Endothelial cell of umbilical vein (primary cell): ENCODE results near the gene ANKRD13B. TPM values are rescaled to one million over a fixed set of nuclear protein-coding genes. Genes with fewer than 3 reads are reported as not detected.

Source experiments
- BruUV-seq: library from RNA; stranded (reverse); fragments of 400-500 nt; replicated peaks from 2 replicates; lab custom pipeline; 2021; lab: Mats Ljungman, UMichigan
- CTCF ChIA-PET: fragments of 300-600, 350-600 bp; sonication (Branson Sonifier 250); formaldehyde crosslinking; loops from one replicate; lab custom pipeline; 2021; ENCODE audit warnings: antibody characterized with exemption, inconsistent platforms; lab: Charles Lee
- POLR2A ChIA-PET: fragments of 300-600, 350-600 bp; sonication (Branson Sonifier 250); formaldehyde crosslinking; loops from one replicate; lab custom pipeline; 2021; ENCODE audit warnings: antibody characterized with exemption, inconsistent platforms; lab: Charles Lee
- DNase-seq: peaks from one replicate; pipeline ENCODE4 v3.0.0-alpha.2; 2011; ENCODE audit warnings: low read depth, low spot score
- FAIRE-seq: peaks from 2 replicates; lab custom pipeline; 2011; peaks lifted over from hg19 to GRCh38; lab: Jason Lieb, UNC
- H2AFZ ChIP-seq: 2 replicates; pipeline ENCODE4 v1.6.0; 2012; ENCODE audit warnings: low read depth, low read length, control low read depth, inconsistent platforms
- H3K27ac ChIP-seq: 2 replicates; pipeline ENCODE4 v1.5.1; 2011; ENCODE audit warnings: low read depth, mild to moderate bottlenecking, control low read depth, low read length, moderate library complexity; ENCODE audit not compliant: insufficient read depth
- H3K27me3 ChIP-seq, 2 experiments: 2 replicates each; pipeline versions ENCODE4 v1.6.0 to v1.6.1; 2011; ENCODE audit warnings: low read length in 2 of 2, mixed read lengths in 1 of 2; ENCODE audit not compliant: control insufficient read depth in 2 of 2, insufficient read depth in 2 of 2
- H3K36me3 ChIP-seq, 2 experiments: 2 replicates in 1 of 2; 3 replicates in 1 of 2; pipeline ENCODE4 v1.5.1; 2011; ENCODE audit warnings: low read length in 2 of 2, mild to moderate bottlenecking in 1 of 2, moderate library complexity in 1 of 2; ENCODE audit not compliant: control insufficient read depth in 2 of 2, insufficient read depth in 2 of 2; ENCODE audit errors: extremely low read depth in 1 of 2
- H3K4me1 ChIP-seq: 3 replicates; pipeline ENCODE4 v1.5.1; 2011; ENCODE audit warnings: mild to moderate bottlenecking, low read length; ENCODE audit not compliant: control insufficient read depth, insufficient read depth; ENCODE audit errors: extremely low read depth
- H3K4me2 ChIP-seq: 2 replicates; pipeline ENCODE4 v1.6.1; 2011; ENCODE audit warnings: low read length, control low read depth, mixed read lengths; ENCODE audit not compliant: insufficient read depth
- H3K4me3 ChIP-seq, 3 experiments: fragments of 200-600 bp in 1 of 3; sonication (generic), shearing (Covaris generic) in 1 of 3; replicated peaks in 1 of 3; 2 replicates each; pipeline ENCODE4 v1.5.1; 2011 to 2016; ENCODE audit warnings: control low read depth in 3 of 3, low read length in 3 of 3, mild to moderate bottlenecking in 2 of 3, inconsistent platforms in 1 of 3, low read depth in 1 of 3, moderate library complexity in 1 of 3; ENCODE audit not compliant: insufficient read depth in 1 of 3
- H3K79me2 ChIP-seq: 2 replicates; pipeline ENCODE4 v1.6.0; 2012; ENCODE audit warnings: low read length, inconsistent platforms; ENCODE audit not compliant: control insufficient read depth, insufficient read depth
- H3K9ac ChIP-seq: replicated peaks from 2 replicates; pipeline ENCODE3; 2011; ENCODE audit warnings: low read length, control low read depth; ENCODE audit not compliant: insufficient read depth; ENCODE audit errors: extremely low read depth
- H3K9me1 ChIP-seq: replicated peaks from 3 replicates; pipeline ENCODE4 v1.6.0; 2011; ENCODE audit warnings: mild to moderate bottlenecking, low read length; ENCODE audit not compliant: control insufficient read depth, insufficient read depth; ENCODE audit errors: extremely low read depth
- H3K9me3 ChIP-seq: replicated peaks from 2 replicates; pipeline ENCODE4 v1.5.1; 2012; ENCODE audit warnings: low read length, inconsistent platforms; ENCODE audit not compliant: control insufficient read depth, insufficient read depth
- H4K20me1 ChIP-seq: replicated peaks from 2 replicates; pipeline ENCODE3; 2011; ENCODE audit warnings: mild to moderate bottlenecking, low read length; ENCODE audit not compliant: control insufficient read depth, insufficient read depth; ENCODE audit errors: extremely low read depth
- EZH2 ChIP-seq: IDR thresholded peaks from 2 replicates; pipeline ENCODE4 v1.6.1; 2012; ENCODE audit warnings: borderline replicate concordance, low read depth, mild to moderate bottlenecking, moderate library complexity, low read length, inconsistent platforms; ENCODE audit not compliant: severe bottlenecking
- FOS ChIP-seq: IDR thresholded peaks from 2 replicates; pipeline ENCODE4 v1.6.1; 2011; ENCODE audit warnings: mild to moderate bottlenecking, low read length, moderate library complexity, borderline replicate concordance; ENCODE audit not compliant: insufficient read depth
- JUN ChIP-seq: IDR thresholded peaks from 2 replicates; pipeline ENCODE4 v1.6.1; 2011; ENCODE audit warnings: borderline replicate concordance, low read depth; ENCODE audit not compliant: insufficient read length, insufficient read depth
- MAX ChIP-seq: IDR thresholded peaks from 2 replicates; pipeline ENCODE4 v1.6.1; 2011; ENCODE audit not compliant: insufficient read depth, insufficient read length
- POLR2A ChIP-seq: IDR thresholded peaks from 2 replicates; pipeline ENCODE4 v1.6.1; 2012; ENCODE audit warnings: low read depth, mild to moderate bottlenecking, control low read depth, low read length
- POLR2AphosphoS5 ChIP-seq: IDR thresholded peaks from 2 replicates; pipeline ENCODE4 v1.6.1; 2012; ENCODE audit warnings: low read depth, mild to moderate bottlenecking, control low read depth, low read length, moderate library complexity; ENCODE audit not compliant: insufficient read depth
- dilution Hi-C: fragments of 300-500 bp; cut with MboI; formaldehyde crosslinking; loops from one replicate; pipeline ENCODE4 v1.15.0; 2019; ENCODE audit warnings: low sequenced_read_pairs; ENCODE audit not compliant: extremely low pct_ligation_motif_present
- intact Hi-C: fragments of 100-400 bp; cut with micrococcal nuclease; formaldehyde crosslinking; loops from one replicate; pipeline ENCODE4 v1.10.0; 2022
- polyA plus RNA-seq, 4 experiments: library from polyadenylated mRNA; depleted of rRNA in 3 of 4; stranded (reverse) in 3 of 4; unstranded in 1 of 4; fragments of >200 nt; gene quantifications; 2 replicates each; pipeline versions ENCODE4 v1.2.1 to v1.2.3, GENCODE V29; 2011 to 2012; ENCODE audit warnings: missing spikeins in 1 of 4
- total RNA-seq: library from RNA; stranded (reverse); gene quantifications from 2 replicates; pipeline ENCODE4 v1.2.3, GENCODE V29; 2021
- TF ChIP-seq, protein P1 (sequence below), 2 donors: IDR thresholded peaks; 1 replicate in 1 of 2; 2 replicates in 1 of 2; pipeline ENCODE4 v1.5.1; 2011; ENCODE audit warnings: low read length in 2 of 2, mild to moderate bottlenecking in 2 of 2, moderate library complexity in 2 of 2, control low read depth in 1 of 2, inconsistent platforms in 1 of 2, low read depth in 1 of 2; ENCODE audit not compliant: insufficient read depth in 1 of 2; ENCODE audit errors: extremely low read depth in 1 of 2

The ANKRD13B gene
- total and polyA plus RNA-seq, 2 donors (not counting 3 experiments of a cell fraction or from before 2014, with no cell fraction given): 21.1 to 23.2 TPM

DNA sequence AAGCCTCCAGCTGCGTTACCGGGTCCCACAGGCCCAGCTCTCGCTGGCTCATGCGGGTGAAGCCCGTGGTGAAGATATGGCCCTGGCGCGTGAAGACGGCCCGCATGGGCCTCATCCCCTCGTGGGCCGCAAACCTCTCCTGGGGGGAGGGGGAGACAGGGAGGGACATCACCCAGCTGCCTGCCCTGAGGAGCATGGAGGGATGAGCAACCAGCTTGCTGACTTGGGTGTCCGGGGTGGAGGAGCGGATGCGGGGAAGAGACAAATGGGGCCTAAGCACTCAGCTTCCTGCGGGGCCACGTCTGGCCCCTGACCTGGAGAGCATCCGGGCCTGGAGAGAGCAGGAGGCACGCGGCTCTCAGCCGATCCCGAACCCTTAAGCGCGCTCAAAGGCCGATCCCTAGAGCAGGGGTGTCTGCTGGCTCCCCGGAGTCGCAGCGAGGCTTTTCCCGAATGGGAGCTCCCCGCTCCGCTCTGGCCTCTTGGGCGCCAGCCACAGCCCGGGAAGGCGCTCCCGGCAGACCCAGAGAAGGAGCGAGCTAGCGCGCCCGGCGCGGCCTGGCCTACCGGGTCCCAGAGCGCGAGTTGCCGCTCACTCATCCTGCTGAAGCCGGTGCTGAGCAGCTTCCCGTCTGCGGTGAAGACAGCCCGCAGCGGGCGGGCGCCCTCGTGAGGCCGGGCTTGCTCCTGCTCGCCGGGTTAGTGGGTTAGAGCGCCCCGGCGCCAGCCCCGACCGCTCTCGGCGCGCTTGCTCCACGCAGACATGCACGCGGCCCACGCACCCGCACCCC, 24.7 kb downstream of the ANKRD13B start:
- dilution Hi-C loops (no loop called here), intact Hi-C loops (loop anchor here (1.0 to 5.0 kb wide), 4 partner anchors 23 to 314 kb away; partner anchors contain the start of genes ABHD15 and TP53I13)
- Histone ChIP-seq H3K4me2 (peak overlapping the region; percentile 43), H3K36me3 (no peaks in the 10 kb centered on the region), H3K9ac (peak overlapping the region; percentile 33), H3K4me3 (peak overlapping the region in 2 of 3 experiments; percentile 2 to 7), H4K20me1 (no peaks in the 10 kb centered on the region), H2AFZ (peak overlapping the region; percentile 69), H3K9me1 (no peaks in the 10 kb centered on the region), H3K79me2 (no peaks in the 10 kb centered on the region), H3K9me3 (no peaks in the 10 kb centered on the region), H3K27me3 (no peaks in the 10 kb centered on the region), H3K27ac (no peak overlapping the region), H3K4me1 (peaks cover 34% of the 10 kb centered on the region)
- FAIRE-seq: peak; percentile 82
- ChIA-PET CTCF (interaction anchor here (0.6 to 6.9 kb wide), 53 partner anchors 10 to 488 kb away, joined by 3 to 120 read pairs (median 5); partner anchors contain the start of genes ABHD15, ANKRD13B, SSH2 and TP53I13), POLR2A (interaction anchor here (0.6 to 1.0 kb wide), 2 partner anchors 37 to 162 kb away, joined by 3 read pairs; no protein-coding TSS in a partner anchor)
- no TSS peak for BruUV-seq
- TF ChIP-seq FOS (no peak), POLR2AphosphoS5 (peak; percentile 53), MAX (no peak), POLR2A (no peak), EZH2 (peak; percentile 31), JUN (no peak)
- TF ChIP-seq, protein P1, sequence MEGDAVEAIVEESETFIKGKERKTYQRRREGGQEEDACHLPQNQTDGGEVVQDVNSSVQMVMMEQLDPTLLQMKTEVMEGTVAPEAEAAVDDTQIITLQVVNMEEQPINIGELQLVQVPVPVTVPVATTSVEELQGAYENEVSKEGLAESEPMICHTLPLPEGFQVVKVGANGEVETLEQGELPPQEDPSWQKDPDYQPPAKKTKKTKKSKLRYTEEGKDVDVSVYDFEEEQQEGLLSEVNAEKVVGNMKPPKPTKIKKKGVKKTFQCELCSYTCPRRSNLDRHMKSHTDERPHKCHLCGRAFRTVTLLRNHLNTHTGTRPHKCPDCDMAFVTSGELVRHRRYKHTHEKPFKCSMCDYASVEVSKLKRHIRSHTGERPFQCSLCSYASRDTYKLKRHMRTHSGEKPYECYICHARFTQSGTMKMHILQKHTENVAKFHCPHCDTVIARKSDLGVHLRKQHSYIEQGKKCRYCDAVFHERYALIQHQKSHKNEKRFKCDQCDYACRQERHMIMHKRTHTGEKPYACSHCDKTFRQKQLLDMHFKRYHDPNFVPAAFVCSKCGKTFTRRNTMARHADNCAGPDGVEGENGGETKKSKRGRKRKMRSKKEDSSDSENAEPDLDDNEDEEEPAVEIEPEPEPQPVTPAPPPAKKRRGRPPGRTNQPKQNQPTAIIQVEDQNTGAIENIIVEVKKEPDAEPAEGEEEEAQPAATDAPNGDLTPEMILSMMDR (IDR thresholded peaks at IDR 0.05; ENCODE audit: extremely low read depth in 1 of 2, insufficient read depth in 1 of 2, low read depth in 1 of 2, low read length in 2 of 2): peak; percentile 82 to 87
- DNase-seq: peak; percentile 62
